Measurements from ENCODE around the gene TCFL5. TPM values are rescaled to one million over a fixed set of nuclear protein-coding genes. Genes with fewer than 3 reads are reported as not detected.
A peak's percentile ranks its signal among the peaks of the same experiment; 100 is the strongest.

Gene TCFL5
- total and polyA plus RNA-seq, 4 donors = 4.5 to 10.7 (median 4.7) TPM

- peaks cover 0 to 6% of the 10 kb centered on the region in 2 donors for H3K36me3 ChIP-seq (ENCODE audit: control insufficient read depth in 1 of 2, insufficient read depth in 2 of 2, low read length in 1 of 2)
- DNase-seq = no peak
- no peaks in the 10 kb centered on the region for H3K4me1 ChIP-seq (ENCODE audit: control insufficient read depth in 1 of 2, insufficient read depth in 2 of 2, low read length in 2 of 2)
- H3K27me3 ChIP-seq (ENCODE audit: control insufficient read depth in 1 of 2, insufficient read depth in 2 of 2, low read length in 1 of 2) = no peaks in the 10 kb centered on the region
- 75 to 78% methylated on average over 20 of the region's 20 CpGs for WGBS, 2 donors
- ATAC-seq (ENCODE audit: low FRiP score) = no peak
- H3K9me3 ChIP-seq (ENCODE audit: control insufficient read depth, low read length) = no peaks in the 10 kb centered on the region
- intact Hi-C loops (cut with DNase I) = no loop called here
- no peak overlapping the region for H3K4me3 ChIP-seq (ENCODE audit: low read length in 2 of 2)
- H3K27ac ChIP-seq (ENCODE audit: low read depth in 1 of 2, low read length in 2 of 2) = no peak overlapping the region
Measured at GRCh38 chr20:62885046-62885895, 23.6 kb upstream of the TCFL5 start.

- Histone ChIP-seq H3K4me1 (ENCODE audit: control insufficient read depth in 1 of 2, insufficient read depth in 2 of 2, low read length in 2 of 2) (no peaks in the 10 kb centered on the region), H3K9me3 (ENCODE audit: control insufficient read depth, low read length) (no peaks in the 10 kb centered on the region), H3K4me3 (ENCODE audit: low read length in 2 of 2) (no peak overlapping the region), H3K36me3 (ENCODE audit: control insufficient read depth in 1 of 2, insufficient read depth in 2 of 2, low read length in 1 of 2) (peaks cover 0 to 6% of the 10 kb centered on the region in 2 donors), H3K27ac (ENCODE audit: low read depth in 1 of 2, low read length in 2 of 2) (no peak overlapping the region), H3K27me3 (ENCODE audit: control insufficient read depth in 1 of 2, insufficient read depth in 2 of 2, low read length in 1 of 2) (no peaks in the 10 kb centered on the region)
- ATAC-seq (ENCODE audit: low FRiP score) (no peak), DNase-seq (no peak)
- WGBS, 2 donors = 72 to 77% methylated on average over 8 of the region's 8 CpGs
- intact Hi-C loops (cut with DNase I) = no loop called here
Measured at GRCh38 chr20:62884556-62884955, 22.9 kb upstream of the TCFL5 start.

- H3K36me3 ChIP-seq (ENCODE audit: control insufficient read depth in 1 of 2, insufficient read depth in 2 of 2, low read length in 1 of 2) = no peaks in the 10 kb centered on the region
- intact Hi-C loops (cut with DNase I) = no loop called here
- no peaks in the 10 kb centered on the region for H3K9me3 ChIP-seq (ENCODE audit: control insufficient read depth, low read length)
- DNase-seq = peak in 1 of 2 donors; percentile 63
- H3K27ac ChIP-seq (ENCODE audit: low read depth in 1 of 2, low read length in 2 of 2) = no peak overlapping the region
- no peaks in the 10 kb centered on the region for H3K27me3 ChIP-seq (ENCODE audit: control insufficient read depth in 1 of 2, insufficient read depth in 2 of 2, low read length in 1 of 2)
- WGBS, 2 donors = 91% methylated on average over 15 of the region's 15 CpGs
- H3K4me3 ChIP-seq (ENCODE audit: low read length in 2 of 2) = no peak overlapping the region
- ATAC-seq (ENCODE audit: low FRiP score) = no peak
- no peaks in the 10 kb centered on the region for H3K4me1 ChIP-seq (ENCODE audit: control insufficient read depth in 1 of 2, insufficient read depth in 2 of 2, low read length in 2 of 2)
Measured at GRCh38 chr20:62882426-62882825, 20.8 kb upstream of the TCFL5 start.

- WGBS, 2 donors = 94 to 95% methylated on average over 46 of the region's 46 CpGs
Measured at GRCh38 chr20:62881662-62882395, 20.2 kb upstream of the TCFL5 start.

DNA sequence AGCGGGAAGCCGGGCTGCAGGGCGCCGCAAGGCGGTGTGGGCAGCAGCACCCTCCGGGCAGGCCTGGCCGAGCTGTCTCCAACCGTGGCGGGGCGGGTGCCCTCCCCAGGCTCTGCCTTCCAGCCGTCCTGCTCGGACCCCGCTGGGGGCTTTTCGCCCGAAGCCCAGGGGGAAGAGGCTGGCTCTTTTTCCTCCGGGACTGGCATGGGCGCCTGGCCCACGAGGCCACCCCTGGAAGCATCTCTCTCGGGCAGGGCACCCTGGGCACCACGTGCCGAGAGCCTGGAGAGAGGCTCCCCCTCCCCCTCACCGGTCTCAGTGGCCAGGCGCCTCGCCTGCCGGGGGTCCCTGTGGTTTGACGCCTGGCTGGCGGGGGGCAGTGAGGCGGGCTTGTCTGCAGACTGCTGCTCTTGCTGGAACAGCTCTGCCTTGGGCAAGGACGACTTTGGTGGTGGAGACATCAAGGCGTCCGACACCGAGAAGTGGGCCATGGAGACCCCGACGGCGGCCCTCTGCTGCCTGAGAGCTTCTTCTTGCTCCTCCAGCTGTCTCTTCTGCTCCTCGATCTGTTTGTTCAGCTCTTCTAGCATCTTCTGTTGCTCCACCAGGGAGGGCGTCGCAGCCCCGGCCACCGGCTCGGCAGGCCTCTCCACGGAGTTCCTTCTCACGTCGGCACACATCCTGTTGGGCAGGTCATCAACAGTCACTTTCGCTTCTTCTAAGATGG is 19.5 kb upstream of the TCFL5 start:
- DNase-seq = peak in 1 of 2 donors; percentile 74

More at GRCh38 chr20:62881662-62882395, 20.2 kb upstream of the TCFL5 start:
- Histone ChIP-seq H3K4me1 (ENCODE audit: control insufficient read depth in 1 of 2, insufficient read depth in 2 of 2, low read length in 2 of 2) (no peaks in the 10 kb centered on the region), H3K27ac (ENCODE audit: low read depth in 1 of 2, low read length in 2 of 2) (no peak overlapping the region), H3K9me3 (ENCODE audit: control insufficient read depth, low read length) (no peaks in the 10 kb centered on the region), H3K36me3 (ENCODE audit: control insufficient read depth in 1 of 2, insufficient read depth in 2 of 2, low read length in 1 of 2) (no peaks in the 10 kb centered on the region), H3K4me3 (ENCODE audit: low read length in 2 of 2) (no peak overlapping the region), H3K27me3 (ENCODE audit: control insufficient read depth in 1 of 2, insufficient read depth in 2 of 2, low read length in 1 of 2) (no peaks in the 10 kb centered on the region)
- DNase-seq = peak in 1 of 2 donors; percentile 71
- ATAC-seq (ENCODE audit: low FRiP score) = no peak
- intact Hi-C loops (cut with DNase I) = no loop called here

GRCh38 chr20:62880147-62880934 is 18.7 kb upstream of the TCFL5 start:
- Histone ChIP-seq H3K27ac (ENCODE audit: low read depth in 1 of 2, low read length in 2 of 2) (no peak overlapping the region), H3K36me3 (ENCODE audit: control insufficient read depth in 1 of 2, insufficient read depth in 2 of 2, low read length in 1 of 2) (no peaks in the 10 kb centered on the region), H3K27me3 (ENCODE audit: control insufficient read depth in 1 of 2, insufficient read depth in 2 of 2, low read length in 1 of 2) (no peaks in the 10 kb centered on the region), H3K4me3 (ENCODE audit: low read length in 2 of 2) (no peak overlapping the region), H3K9me3 (ENCODE audit: control insufficient read depth, low read length) (no peaks in the 10 kb centered on the region), H3K4me1 (ENCODE audit: control insufficient read depth in 1 of 2, insufficient read depth in 2 of 2, low read length in 2 of 2) (no peaks in the 10 kb centered on the region)
- ATAC-seq (ENCODE audit: low FRiP score) = no peak
- 93 to 94% methylated on average over 37 of the region's 37 CpGs for WGBS, 2 donors
- intact Hi-C loops (cut with DNase I) = no loop called here
- peak in 1 of 2 donors; percentile 61 for DNase-seq

More for the DNA sequence above, 19.5 kb upstream of the TCFL5 start:
- Histone ChIP-seq H3K4me1 (ENCODE audit: control insufficient read depth in 1 of 2, insufficient read depth in 2 of 2, low read length in 2 of 2) (no peaks in the 10 kb centered on the region), H3K36me3 (ENCODE audit: control insufficient read depth in 1 of 2, insufficient read depth in 2 of 2, low read length in 1 of 2) (no peaks in the 10 kb centered on the region), H3K27me3 (ENCODE audit: control insufficient read depth in 1 of 2, insufficient read depth in 2 of 2, low read length in 1 of 2) (no peaks in the 10 kb centered on the region), H3K27ac (ENCODE audit: low read depth in 1 of 2, low read length in 2 of 2) (no peak overlapping the region), H3K9me3 (ENCODE audit: control insufficient read depth, low read length) (no peaks in the 10 kb centered on the region), H3K4me3 (ENCODE audit: low read length in 2 of 2) (no peak overlapping the region)
- no peak for ATAC-seq (ENCODE audit: low FRiP score)
- intact Hi-C loops (cut with DNase I) = no loop called here
- WGBS, 2 donors = 95% methylated on average over 45 of the region's 45 CpGs

GRCh38 chr20:62879275-62880146 is 17.9 kb upstream of the TCFL5 start:
- no peaks in the 10 kb centered on the region for H3K9me3 ChIP-seq (ENCODE audit: control insufficient read depth, low read length)
- DNase-seq = peak in 1 of 2 donors; percentile 76
- intact Hi-C loops (cut with DNase I) = no loop called here

More at GRCh38 chr20:62879275-62880146, 17.9 kb upstream of the TCFL5 start:
- H3K27ac ChIP-seq (ENCODE audit: low read depth in 1 of 2, low read length in 2 of 2) = no peak overlapping the region
- no peaks in the 10 kb centered on the region for H3K36me3 ChIP-seq (ENCODE audit: control insufficient read depth in 1 of 2, insufficient read depth in 2 of 2, low read length in 1 of 2)
- H3K4me3 ChIP-seq (ENCODE audit: low read length in 2 of 2) = no peak overlapping the region
- H3K4me1 ChIP-seq (ENCODE audit: control insufficient read depth in 1 of 2, insufficient read depth in 2 of 2, low read length in 2 of 2) = no peaks in the 10 kb centered on the region
- H3K27me3 ChIP-seq (ENCODE audit: control insufficient read depth in 1 of 2, insufficient read depth in 2 of 2, low read length in 1 of 2) = no peaks in the 10 kb centered on the region
- no peak for ATAC-seq (ENCODE audit: low FRiP score)
- 85 to 87% methylated on average over 70 to 80 of the region's 80 CpGs for WGBS, 2 donors

Data from aorta (tissue), 5 donors.